T-cell (primary cell): Measurements from ENCODE around the gene B4GAT1. TPM values are rescaled to one million over a fixed set of nuclear protein-coding genes. Genes with fewer than 3 reads are reported as not detected.
"Not testable (repeated sequence)": the region's sequence is repeated elsewhere in the genome, so short reads cannot be mapped to it uniquely, and the experiment has no call there.

Experiments
- ATAC-seq, 4 experiments: fragments of 200-7000 bp in 3 of 4; fragments of 150-1000 bp in 1 of 4; cut with Tn5 transposase; replicated peaks in 1 of 4; 1 replicate in 3 of 4; 2 replicates in 1 of 4; pipeline ENCODE4 v1.10.0; 2021; ENCODE audit warnings: moderate library complexity in 3 of 4, mild to moderate bottlenecking in 2 of 4, moderate number of reproducible peaks in 1 of 4
- CTCF ChIA-PET, 2 donors: fragments of 300-600 bp; sonication (Branson Sonifier 250); formaldehyde crosslinking; loops; one replicate each; lab custom pipeline; 2022; ENCODE audit warnings: antibody characterized with exemption in 2 of 2; lab: Charles Lee
- POLR2A ChIA-PET, 2 donors: fragments of 300-600 bp; sonication (Branson Sonifier 250); formaldehyde crosslinking; loops; one replicate each; lab custom pipeline; 2022; ENCODE audit warnings: antibody characterized with exemption in 2 of 2; lab: Charles Lee
- DNase-seq, 35 experiments: peaks; one replicate each; pipeline versions ENCODE4 v3.0.0 to v3.0.0-alpha.2; 2013 to 2023
- H3K27ac ChIP-seq: one replicate; pipeline ENCODE4 v1.5.1; 2013; ENCODE audit warnings: low read length
- H3K27me3 ChIP-seq, 2 experiments: replicated peaks in 1 of 2; 1 replicate in 1 of 2; 2 replicates in 1 of 2; pipeline versions ENCODE4 v1.6.1 to v1.7.0; 2013; ENCODE audit warnings: low read length in 1 of 2, mixed read lengths in 1 of 2; ENCODE audit not compliant: control insufficient read depth in 2 of 2, insufficient read depth in 2 of 2; ENCODE audit errors: extremely low read depth in 1 of 2
- H3K36me3 ChIP-seq, 2 donors: 1 replicate in 1 of 2; 2 replicates in 1 of 2; pipeline versions ENCODE4 v1.6.1 to v1.7.0; 2013; ENCODE audit warnings: low read length in 1 of 2; ENCODE audit not compliant: control insufficient read depth in 2 of 2, insufficient read depth in 1 of 2; ENCODE audit errors: extremely low read depth in 1 of 2
- H3K4me1 ChIP-seq, 2 experiments: 1 replicate in 1 of 2; 2 replicates in 1 of 2; pipeline versions ENCODE4 v1.6.1 to v1.7.0; 2013; ENCODE audit warnings: low read length in 2 of 2, mixed read lengths in 1 of 2; ENCODE audit not compliant: insufficient read depth in 2 of 2, control insufficient read depth in 1 of 2; ENCODE audit errors: extremely low read depth in 1 of 2
- H3K4me3 ChIP-seq, 2 donors: 1 replicate in 1 of 2; 2 replicates in 1 of 2; pipeline versions ENCODE4 v1.5.1 to v1.7.0; 2013; ENCODE audit warnings: mild to moderate bottlenecking in 2 of 2, low read length in 1 of 2, moderate library complexity in 1 of 2; ENCODE audit not compliant: control insufficient read depth in 1 of 2; ENCODE audit errors: extremely low read depth in 1 of 2
- H3K9me3 ChIP-seq: 2 replicates; pipeline ENCODE4 v1.7.0; 2013
- H3K27ac Mint-ChIP-seq, 2 donors: one replicate each; pipeline ENCODE4 v1.8.0; 2020 to 2021; ENCODE audit warnings: mild to moderate bottlenecking in 2 of 2, mixed read lengths in 2 of 2
- H3K27me3 Mint-ChIP-seq, 2 donors: one replicate each; pipeline ENCODE4 v1.8.0; 2021 to 2022; ENCODE audit warnings: mixed read lengths in 2 of 2
- H3K36me3 Mint-ChIP-seq: one replicate; pipeline ENCODE4 v1.8.0; 2021; ENCODE audit warnings: mixed read lengths
- H3K4me1 Mint-ChIP-seq, 3 donors: one replicate each; pipeline ENCODE4 v1.8.0; 2020 to 2022; ENCODE audit warnings: mixed read lengths in 3 of 3, mild to moderate bottlenecking in 1 of 3
- H3K4me3 Mint-ChIP-seq, 3 donors: one replicate each; pipeline ENCODE4 v1.8.0; 2020 to 2022; ENCODE audit warnings: mild to moderate bottlenecking in 3 of 3, mixed read lengths in 3 of 3, moderate library complexity in 3 of 3
- H3K9me3 Mint-ChIP-seq, 3 donors: one replicate each; pipeline ENCODE4 v1.8.0; 2020 to 2022; ENCODE audit warnings: mixed read lengths in 3 of 3
- WGBS: methylation state at CpG from one replicate; pipeline ENCODE4 v1.1.5; 2013; ENCODE audit warnings: missing lambda C conversion rate; ENCODE audit not compliant: insufficient coverage; 5-methylcytosine and 5-hydroxymethylcytosine counted together
- total RNA-seq, 35 experiments: library from RNA in 6 of 35; stranded (reverse) in 6 of 35; fragments of 120-200 nt in 1 of 35; gene quantifications; one replicate each; pipeline versions ENCODE4 v1.2.1 to v1.2.4 and lab custom pipeline; 2013 to 2026

B4GAT1 gene
- total RNA-seq, 5 donors from 2014 or later (not counting 1 experiment from before 2014, with no cell fraction given) = 4.0 to 9.2 (median 7.9) TPM

- peak overlapping the region; percentile 73 to 90 (median 85) for H3K4me3 Mint-ChIP-seq
- H3K36me3 Mint-ChIP-seq = no peaks in the 10 kb centered on the region
- Histone ChIP-seq H3K27me3 (peaks cover 0 to 14% of the 10 kb centered on the region in 2 experiments), H3K27ac (peak overlapping the region; percentile 92), H3K9me3 (no peaks in the 10 kb centered on the region), H3K36me3 (no peaks in the 10 kb centered on the region), H3K4me3 (peak overlapping the region; percentile 58 to 71), H3K4me1 (peaks cover 13 to 59% of the 10 kb centered on the region in 2 experiments)
- CTCF ChIA-PET = interaction anchor here (0.6 to 3.2 kb wide), 27 partner anchors 9 to 816 kb away, joined by 3 to 34 read pairs (median 4); partner anchors contain the start of genes BRMS1 (in 1 of the 2), DPP3 (in 1 of the 2), MRPL11 (in 1 of the 2) and PELI3 (in 1 of the 2)
- peak; percentile 64 to 68 (median 66) for ATAC-seq
- H3K9me3 Mint-ChIP-seq = no peaks in the 10 kb centered on the region
- peaks cover 30 to 38% (median 34%) of the 10 kb centered on the region in 3 donors for H3K4me1 Mint-ChIP-seq
- peaks cover 0 to 2% of the 10 kb centered on the region in 2 donors for H3K27me3 Mint-ChIP-seq
- H3K27ac Mint-ChIP-seq = peak overlapping the region; percentile 93 to 99
- DNase-seq = peak; percentile 96 to 100 (median 99)
- POLR2A ChIA-PET = interaction anchor here (0.6 to 1.3 kb wide), 10 partner anchors 17 to 1439 kb away, joined by 3 to 8 read pairs (median 3); partner anchors contain the start of genes BRMS1 (in 1 of the 2), FIBP (in 1 of the 2) and YIF1A (in 1 of the 2)
- WGBS = 2% methylated on average over 44 of the region's 52 CpGs
Measured at GRCh38 chr11:66312549-66313320, 34.7 kb downstream of the B4GAT1 start.

- Histone ChIP-seq H3K36me3 (no peaks in the 10 kb centered on the region), H3K4me3 (peak overlapping the region; percentile 57 to 71), H3K27ac (peak overlapping the region; percentile 92), H3K4me1 (peaks cover 9 to 52% of the 10 kb centered on the region in 2 experiments), H3K27me3 (peaks cover 0 to 14% of the 10 kb centered on the region in 2 experiments), H3K9me3 (no peaks in the 10 kb centered on the region)
- Mint-ChIP-seq H3K36me3 (no peaks in the 10 kb centered on the region), H3K9me3 (no peaks in the 10 kb centered on the region), H3K4me3 (peak overlapping the region; percentile 73 to 90 (median 85)), H3K4me1 (peaks cover 24 to 32% (median 29%) of the 10 kb centered on the region in 3 donors), H3K27me3 (peaks cover 0 to 2% of the 10 kb centered on the region in 2 donors), H3K27ac (peak overlapping the region; percentile 93 to 99)
- ChIA-PET POLR2A (interaction anchor here (0.5 to 1.3 kb wide), 8 partner anchors 18 to 1438 kb away, joined by 3 to 8 read pairs (median 3); partner anchors contain the start of genes BRMS1 (in 1 of the 2), FIBP (in 1 of the 2) and YIF1A (in 1 of the 2)), CTCF (interaction anchor here (0.5 to 3.2 kb wide), 35 partner anchors 10 to 815 kb away, joined by 3 to 34 read pairs (median 4); partner anchors contain the start of genes BRMS1 (in 1 of the 2), DPP3 (in 1 of the 2), MRPL11 (in 1 of the 2) and PELI3 (in 1 of the 2))
- peak; percentile 75 to 82 (median 77) for ATAC-seq
- 0% methylated on average over 43 of the region's 44 CpGs for WGBS
- peak; percentile 96 to 100 (median 99) for DNase-seq
Measured at GRCh38 chr11:66311965-66312548, 35.4 kb downstream of the B4GAT1 start.

- DNase-seq = no peak
- H3K4me1 ChIP-seq = peaks cover 9 to 51% of the 10 kb centered on the region in 2 experiments
- H3K27ac ChIP-seq = peak overlapping the region; percentile 92
- Mint-ChIP-seq H3K27me3 (peaks cover 0 to 2% of the 10 kb centered on the region in 2 donors), H3K4me3 (peak overlapping the region; percentile 73 to 90 (median 85)), H3K36me3 (no peaks in the 10 kb centered on the region), H3K27ac (peak overlapping the region; percentile 93 to 99), H3K4me1 (peaks cover 24 to 32% (median 29%) of the 10 kb centered on the region in 3 donors), H3K9me3 (no peaks in the 10 kb centered on the region)
- no peaks in the 10 kb centered on the region for H3K9me3 ChIP-seq
- ATAC-seq = peak in 1 of 4 experiments; percentile 36
- H3K4me3 ChIP-seq = peak overlapping the region; percentile 54 to 71
- POLR2A ChIA-PET = interaction anchor here in 1 of 2 donors (0.5 to 0.7 kb wide), 2 partner anchors 45 to 602 kb away, joined by 3 to 7 read pairs; no protein-coding TSS in a partner anchor
- CTCF ChIA-PET = interaction anchor here (0.5 to 3.2 kb wide), 22 partner anchors 15 to 618 kb away, joined by 3 to 34 read pairs (median 4); partner anchors contain the start of genes BRMS1 (in 1 of the 2), RIN1 (in 1 of the 2), TMEM151A (in 1 of the 2) and YIF1A (in 1 of the 2)
- WGBS = 38% methylated on average over 14 of the region's 26 CpGs
- H3K36me3 ChIP-seq = no peaks in the 10 kb centered on the region
- peaks cover 0 to 17% of the 10 kb centered on the region in 2 experiments for H3K27me3 ChIP-seq
Measured at GRCh38 chr11:66311470-66311964, 35.9 kb downstream of the B4GAT1 start.

- not testable (repeated sequence) for H3K27ac ChIP-seq, H3K9me3 ChIP-seq, H3K36me3 ChIP-seq, DNase-seq, H3K9me3 Mint-ChIP-seq, H3K36me3 Mint-ChIP-seq, H3K4me3 ChIP-seq, H3K27me3 Mint-ChIP-seq, ATAC-seq
- WGBS = 90% methylated on average over 13 of the region's 18 CpGs
- Mint-ChIP-seq H3K4me3 (peak overlapping the region in 1 of 3 donors; percentile 73), H3K27ac (peak overlapping the region in 1 of 2 donors; percentile 99), H3K4me1 (peaks cover 22 to 28% (median 26%) of the 10 kb centered on the region in 3 donors)
- Histone ChIP-seq H3K4me1 (peaks cover 8 to 45% of the 10 kb centered on the region in 2 experiments), H3K27me3 (peaks cover 0 to 14% of the 10 kb centered on the region in 2 experiments)
- POLR2A ChIA-PET = interaction anchor here in 1 of 2 donors (0.7 kb wide), 2 partner anchors 45 to 741 kb away, joined by 3 to 6 read pairs; no protein-coding TSS in a partner anchor
- CTCF ChIA-PET = interaction anchor here (0.5 to 3.2 kb wide), 17 partner anchors 16 to 522 kb away, joined by 3 to 34 read pairs (median 4); partner anchors contain the start of genes BRMS1 (in 1 of the 2), RIN1 (in 1 of the 2) and YIF1A (in 1 of the 2)
Measured at GRCh38 chr11:66310803-66311440, 36.5 kb downstream of the B4GAT1 start.

GRCh38 chr11:66310324-66310723, 37.1 kb downstream of the B4GAT1 start:
- DNase-seq (no peak), ATAC-seq (no peak)
- H3K27me3 ChIP-seq = peaks cover 0 to 12% of the 10 kb centered on the region in 2 experiments
- ChIA-PET POLR2A (interaction anchor here in 1 of 2 donors (0.7 kb wide), 1 partner anchor 741 kb away, joined by 6 read pairs; no protein-coding TSS in a partner anchor), CTCF (interaction anchor here in 1 of 2 donors (3.2 kb wide), 1 partner anchor 76 kb away, joined by 25 read pairs; no protein-coding TSS in a partner anchor)
- Mint-ChIP-seq H3K27me3 (peaks cover 0 to under 1% of the 10 kb centered on the region in 2 donors), H3K9me3 (no peaks in the 10 kb centered on the region), H3K4me3 (no peak overlapping the region), H3K4me1 (peaks cover 16 to 22% (median 20%) of the 10 kb centered on the region in 3 donors), H3K36me3 (no peaks in the 10 kb centered on the region), H3K27ac (no peak overlapping the region)
- no peak overlapping the region for H3K4me3 ChIP-seq
- H3K4me1 ChIP-seq = peaks cover 7 to 39% of the 10 kb centered on the region in 2 experiments
- 91% methylated on average over 4 of the region's 8 CpGs for WGBS
- no peaks in the 10 kb centered on the region for H3K36me3 ChIP-seq
- H3K27ac ChIP-seq = no peak overlapping the region
- H3K9me3 ChIP-seq = no peaks in the 10 kb centered on the region
